KOPT-K1 (cell line): ENCODE data around the gene USF1.
A peak's percentile ranks its signal among the peaks of the same experiment; 100 is the strongest.
"Not testable (repeated sequence)": the region's sequence is repeated elsewhere in the genome, so short reads cannot be mapped to it uniquely, and the experiment has no call there.

Experiments used
- H3K27ac ChIP-seq: fragments of 200-600 bp; sonication (generic); 2 replicates; pipeline ENCODE4 v1.5.1; 2016; ENCODE audit warnings: antibody characterized with exemption, mild to moderate bottlenecking, low read depth, low read length; ENCODE audit not compliant: poor library complexity, severe bottlenecking
- H3K36me3 ChIP-seq: fragments of 200-600 bp; sonication (generic); 2 replicates; pipeline ENCODE4 v1.5.1; 2017; ENCODE audit warnings: antibody characterized with exemption, mild to moderate bottlenecking, low read length, moderate library complexity; ENCODE audit not compliant: insufficient read depth
- H3K9me3 ChIP-seq: fragments of 200-600 bp; sonication (generic); 2 replicates; pipeline ENCODE4 v1.5.1; 2017; ENCODE audit warnings: antibody characterized with exemption, low read length, mild to moderate bottlenecking; ENCODE audit not compliant: insufficient read depth, poor library complexity, severe bottlenecking

USF1 gene

DNA sequence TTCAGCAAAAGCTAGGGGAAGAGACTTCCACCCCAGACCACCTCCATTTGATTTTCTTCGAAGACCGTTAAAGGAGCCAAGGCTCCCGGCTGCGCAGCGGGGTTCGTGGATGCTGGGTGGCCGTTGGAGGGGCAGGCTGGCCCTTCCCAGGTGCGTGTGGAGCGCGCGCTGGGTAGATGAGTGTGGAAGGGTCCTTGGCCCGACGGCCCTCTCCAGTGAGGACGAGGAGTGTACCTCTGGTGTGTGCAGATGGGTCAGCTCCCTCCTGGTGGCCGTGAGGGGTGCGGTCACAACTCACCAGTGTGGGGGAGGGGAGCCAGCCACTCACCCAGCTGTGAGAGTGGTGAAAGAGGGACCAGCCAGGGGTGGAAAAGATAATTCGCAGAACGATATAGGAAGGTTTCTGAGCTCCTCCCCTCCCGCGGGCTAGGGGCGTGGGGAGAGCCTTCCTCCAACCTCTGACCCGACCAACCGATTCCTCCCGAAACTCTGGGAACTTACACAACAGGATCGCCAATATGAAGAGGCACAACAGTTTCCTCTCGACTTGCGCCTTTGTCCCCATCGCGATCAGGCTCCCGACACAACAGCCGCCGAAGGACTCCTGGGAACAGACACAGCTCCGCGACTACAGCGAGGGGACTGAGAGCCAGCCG, 25.1 kb downstream of the USF1 start, which contains the start of gene F11R:
F11R (minus strand) TSS at position 644 of the 656 bp plus-strand sequence; CDS start at position 565, 79 bp downstream.
- H3K36me3 ChIP-seq = no peaks in the 10 kb centered on the region
- no peak within 1 kb of the TSS for H3K27ac ChIP-seq
- no peaks in the 10 kb centered on the region for H3K9me3 ChIP-seq

- Histone ChIP-seq H3K27ac (no peak overlapping the region), H3K9me3 (no peaks in the 10 kb centered on the region), H3K36me3 (no peaks in the 10 kb centered on the region)
These were observed 25.9 kb downstream of the USF1 start for GRCh38 chr1:161019751-161020495.

GRCh38 chr1:161019111-161019660, 26.6 kb downstream of the USF1 start:
- not testable (repeated sequence) for H3K36me3 ChIP-seq, H3K27ac ChIP-seq, H3K9me3 ChIP-seq

GRCh38 chr1:161018631-161018930, 27.2 kb downstream of the USF1 start:
- no peaks in the 10 kb centered on the region for H3K36me3 ChIP-seq
- H3K27ac ChIP-seq = no peak overlapping the region
- H3K9me3 ChIP-seq = no peaks in the 10 kb centered on the region

GRCh38 chr1:161017756-161018630, 27.8 kb downstream of the USF1 start:
- Histone ChIP-seq H3K27ac (no peak overlapping the region), H3K9me3 (no peaks in the 10 kb centered on the region), H3K36me3 (no peaks in the 10 kb centered on the region)

DNA sequence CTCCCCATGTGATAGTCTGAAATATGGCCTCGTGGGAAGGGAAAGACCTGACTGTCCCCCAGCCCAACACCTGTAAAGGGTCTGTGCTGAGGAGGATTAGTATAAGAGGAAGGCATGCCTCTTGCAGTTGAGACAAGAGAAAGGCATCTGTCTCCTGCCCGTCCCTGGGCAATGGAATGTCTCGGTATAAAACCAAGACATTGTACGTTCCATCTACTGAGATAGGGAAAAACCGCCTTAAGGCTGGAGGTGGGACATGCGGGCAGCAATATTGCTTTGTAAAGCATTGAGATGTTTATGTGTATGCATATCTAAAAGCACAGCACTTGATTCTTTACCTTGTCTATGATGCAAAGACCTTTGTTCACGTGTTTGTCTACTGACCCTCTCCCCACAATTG, 28.6 kb downstream of the USF1 start:
- H3K36me3 ChIP-seq, H3K9me3 ChIP-seq, H3K27ac ChIP-seq: not testable (repeated sequence)

- not testable (repeated sequence) for H3K36me3 ChIP-seq, H3K9me3 ChIP-seq, H3K27ac ChIP-seq
These were observed 29.1 kb downstream of the USF1 start for GRCh38 chr1:161016683-161017082.

- no peaks in the 10 kb centered on the region for H3K9me3 ChIP-seq
- H3K27ac ChIP-seq = peak overlapping the region; percentile 83
- H3K36me3 ChIP-seq = no peaks in the 10 kb centered on the region
These were observed 32.1 kb downstream of the USF1 start for GRCh38 chr1:161013488-161014230.

- no peaks in the 10 kb centered on the region for H3K36me3 ChIP-seq
- no peaks in the 10 kb centered on the region for H3K9me3 ChIP-seq
- H3K27ac ChIP-seq = peak overlapping the region; percentile 83
These were observed 32.7 kb downstream of the USF1 start for GRCh38 chr1:161013131-161013487.

- peak overlapping the region; percentile 83 for H3K27ac ChIP-seq
- H3K36me3 ChIP-seq = no peaks in the 10 kb centered on the region
- H3K9me3 ChIP-seq = no peaks in the 10 kb centered on the region
These were observed 33.4 kb downstream of the USF1 start for GRCh38 chr1:161012420-161012819.

DNA sequence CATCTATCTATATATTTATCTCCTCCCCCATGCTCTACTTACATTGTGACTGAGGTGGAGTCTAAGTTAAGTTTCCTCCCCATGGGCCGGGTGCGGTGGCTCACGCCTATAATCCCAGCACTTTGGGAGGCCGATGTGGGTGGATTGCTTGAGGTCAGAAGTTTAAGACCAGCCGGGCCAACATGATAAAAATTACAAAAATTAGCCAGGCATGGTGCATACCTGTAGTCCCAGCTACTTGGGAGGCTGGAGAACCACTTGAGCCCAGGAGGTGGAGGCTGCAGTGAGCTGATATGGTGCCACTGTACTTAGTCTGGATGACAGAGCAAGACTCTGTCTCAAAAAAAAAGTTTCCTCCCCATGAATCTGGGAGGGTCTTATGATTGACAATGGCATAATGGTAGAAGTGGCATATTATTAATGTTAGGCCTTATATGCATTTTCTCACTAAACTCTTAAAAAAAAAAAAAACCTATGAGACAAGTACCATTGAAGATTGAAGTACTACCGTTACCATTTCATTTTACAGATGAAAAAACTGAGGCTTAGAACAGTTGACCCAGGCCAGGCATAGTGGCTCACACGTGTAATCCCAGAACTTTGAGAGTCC, 36.1 kb downstream of the USF1 start:
- Histone ChIP-seq H3K9me3 (no peaks in the 10 kb centered on the region), H3K27ac (no peak overlapping the region), H3K36me3 (no peaks in the 10 kb centered on the region)

- Histone ChIP-seq H3K9me3 (no peaks in the 10 kb centered on the region), H3K27ac (no peak overlapping the region), H3K36me3 (no peaks in the 10 kb centered on the region)
These were observed 36.8 kb downstream of the USF1 start for GRCh38 chr1:161008869-161009510.

GRCh38 chr1:161007369-161007768, 38.4 kb downstream of the USF1 start:
- H3K27ac ChIP-seq = no peak overlapping the region
- H3K9me3 ChIP-seq = no peaks in the 10 kb centered on the region

DNA sequence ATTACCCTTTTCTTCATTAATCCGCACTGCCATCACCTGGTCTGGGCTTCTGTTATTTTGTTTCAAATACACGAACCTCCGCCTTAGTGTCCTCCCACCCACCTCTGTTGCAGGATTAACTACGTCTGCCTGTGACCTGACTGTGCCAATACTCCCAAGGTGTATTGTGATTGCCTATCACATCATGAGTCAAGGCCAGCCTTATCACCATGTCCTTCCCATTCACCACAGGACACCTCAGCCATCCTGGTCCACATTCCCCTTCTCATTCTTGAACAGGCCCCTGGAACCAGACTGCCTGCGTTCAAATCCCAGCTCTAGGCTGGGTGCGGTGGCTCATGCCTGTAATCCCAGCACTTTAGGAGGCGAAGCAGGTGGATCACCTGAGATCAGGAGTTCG, 39.2 kb downstream of the USF1 start:
- no peak overlapping the region for H3K27ac ChIP-seq
- no peaks in the 10 kb centered on the region for H3K9me3 ChIP-seq
- H3K36me3 ChIP-seq = no peaks in the 10 kb centered on the region

More at GRCh38 chr1:161007369-161007768, 38.4 kb downstream of the USF1 start:
- no peaks in the 10 kb centered on the region for H3K36me3 ChIP-seq
